GM10847 (cell line): Measurements from ENCODE around the gene LGR6.

Experiments used
- POLR2A ChIP-seq: IDR thresholded peaks from 2 replicates; pipeline ENCODE4 v1.6.1; 2011; ENCODE audit not compliant: insufficient read length; ENCODE audit errors: extremely low read depth

The LGR6 gene

DNA sequence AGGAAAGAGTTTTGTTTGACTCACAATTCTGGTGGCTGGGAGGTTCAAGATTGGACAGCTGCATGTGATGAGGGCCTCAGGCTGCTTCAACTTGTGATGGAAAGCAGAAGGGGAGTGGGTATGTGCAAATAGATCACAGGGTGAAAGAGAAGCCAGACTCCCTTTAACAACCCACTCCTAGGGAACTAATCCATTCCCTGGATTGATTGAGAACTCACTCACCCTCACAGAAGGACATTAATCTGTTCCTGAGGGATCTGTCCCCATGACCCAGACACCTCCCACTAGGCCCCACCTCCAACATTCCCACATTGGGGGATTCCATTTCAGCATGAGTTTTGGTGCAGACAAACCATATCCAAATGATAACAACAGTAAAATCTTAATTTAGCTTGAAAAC, 122.6 kb downstream of the LGR6 start:
- TF ChIP-seq POLR2A, result no peak

DNA sequence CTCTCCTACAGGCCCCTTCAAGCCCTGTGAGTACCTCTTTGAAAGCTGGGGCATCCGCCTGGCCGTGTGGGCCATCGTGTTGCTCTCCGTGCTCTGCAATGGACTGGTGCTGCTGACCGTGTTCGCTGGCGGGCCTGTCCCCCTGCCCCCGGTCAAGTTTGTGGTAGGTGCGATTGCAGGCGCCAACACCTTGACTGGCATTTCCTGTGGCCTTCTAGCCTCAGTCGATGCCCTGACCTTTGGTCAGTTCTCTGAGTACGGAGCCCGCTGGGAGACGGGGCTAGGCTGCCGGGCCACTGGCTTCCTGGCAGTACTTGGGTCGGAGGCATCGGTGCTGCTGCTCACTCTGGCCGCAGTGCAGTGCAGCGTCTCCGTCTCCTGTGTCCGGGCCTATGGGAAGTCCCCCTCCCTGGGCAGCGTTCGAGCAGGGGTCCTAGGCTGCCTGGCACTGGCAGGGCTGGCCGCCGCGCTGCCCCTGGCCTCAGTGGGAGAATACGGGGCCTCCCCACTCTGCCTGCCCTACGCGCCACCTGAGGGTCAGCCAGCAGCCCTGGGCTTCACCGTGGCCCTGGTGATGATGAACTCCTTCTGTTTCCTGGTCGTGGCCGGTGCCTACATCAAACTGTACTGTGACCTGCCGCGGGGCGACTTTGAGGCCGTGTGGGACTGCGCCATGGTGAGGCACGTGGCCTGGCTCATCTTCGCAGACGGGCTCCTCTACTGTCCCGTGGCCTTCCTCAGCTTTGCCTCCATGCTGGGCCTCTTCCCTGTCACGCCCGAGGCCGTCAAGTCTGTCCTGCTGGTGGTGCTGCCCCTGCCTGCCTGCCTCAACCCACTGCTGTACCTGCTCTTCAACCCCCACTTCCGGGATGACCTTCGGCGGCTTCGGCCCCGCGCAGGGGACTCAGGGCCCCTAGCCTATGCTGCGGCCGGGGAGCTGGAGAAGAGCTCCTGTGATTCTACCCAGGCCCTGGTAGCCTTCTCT, 124.6 kb downstream of the LGR6 start:
- TF ChIP-seq POLR2A, result no peak

GRCh38 chr1:202319381-202320080, 125.9 kb downstream of the LGR6 start:
- TF ChIP-seq POLR2A, result no peak

- no peak for TF ChIP-seq POLR2A
Observed at GRCh38 chr1:202320081-202320405, 126.4 kb downstream of the LGR6 start.

GRCh38 chr1:202323731-202324130, 130.1 kb downstream of the LGR6 start:
- TF ChIP-seq POLR2A, result no peak

GRCh38 chr1:202324646-202325045, 131.0 kb downstream of the LGR6 start:
- no peak for TF ChIP-seq POLR2A

DNA sequence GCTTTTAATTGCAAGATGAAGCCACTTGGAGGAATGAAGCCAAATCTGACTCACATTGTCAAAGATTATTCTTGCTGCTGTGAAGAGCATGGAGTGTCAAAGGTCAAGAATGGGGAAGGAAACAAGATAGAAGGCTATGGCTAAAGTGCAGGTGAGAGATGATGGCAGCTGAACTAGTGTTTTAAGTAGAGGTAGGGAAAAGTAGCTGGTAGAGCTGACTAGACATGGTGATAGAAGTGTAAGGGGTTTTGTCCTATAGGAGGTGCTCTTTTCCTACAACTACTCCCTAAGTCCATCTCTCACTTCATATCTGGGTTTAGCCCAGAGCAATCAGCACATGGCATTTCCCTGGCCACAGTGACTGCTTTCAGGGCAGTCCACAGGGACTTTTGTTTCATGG, 136.3 kb downstream of the LGR6 start:
- TF ChIP-seq POLR2A, result no peak

DNA sequence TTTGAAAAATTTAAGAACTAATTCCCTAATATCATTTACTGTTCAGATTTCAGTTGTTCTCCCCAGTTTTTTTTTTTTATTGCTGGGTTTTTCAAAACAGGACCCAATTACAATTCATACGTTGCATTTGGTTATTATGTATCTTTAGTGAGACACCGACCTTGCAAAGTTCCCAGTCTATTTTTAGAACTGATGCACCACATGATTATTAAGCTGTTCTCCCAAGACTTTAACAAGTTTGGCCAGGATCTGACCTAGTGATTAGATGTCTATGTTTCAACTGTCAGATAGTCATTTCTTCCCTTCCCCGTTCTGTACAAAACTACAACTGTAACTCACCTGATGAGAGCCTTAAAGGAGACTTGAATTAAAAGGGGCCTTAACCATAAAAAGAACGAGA, 140.3 kb downstream of the LGR6 start:
- no peak for TF ChIP-seq POLR2A

DNA sequence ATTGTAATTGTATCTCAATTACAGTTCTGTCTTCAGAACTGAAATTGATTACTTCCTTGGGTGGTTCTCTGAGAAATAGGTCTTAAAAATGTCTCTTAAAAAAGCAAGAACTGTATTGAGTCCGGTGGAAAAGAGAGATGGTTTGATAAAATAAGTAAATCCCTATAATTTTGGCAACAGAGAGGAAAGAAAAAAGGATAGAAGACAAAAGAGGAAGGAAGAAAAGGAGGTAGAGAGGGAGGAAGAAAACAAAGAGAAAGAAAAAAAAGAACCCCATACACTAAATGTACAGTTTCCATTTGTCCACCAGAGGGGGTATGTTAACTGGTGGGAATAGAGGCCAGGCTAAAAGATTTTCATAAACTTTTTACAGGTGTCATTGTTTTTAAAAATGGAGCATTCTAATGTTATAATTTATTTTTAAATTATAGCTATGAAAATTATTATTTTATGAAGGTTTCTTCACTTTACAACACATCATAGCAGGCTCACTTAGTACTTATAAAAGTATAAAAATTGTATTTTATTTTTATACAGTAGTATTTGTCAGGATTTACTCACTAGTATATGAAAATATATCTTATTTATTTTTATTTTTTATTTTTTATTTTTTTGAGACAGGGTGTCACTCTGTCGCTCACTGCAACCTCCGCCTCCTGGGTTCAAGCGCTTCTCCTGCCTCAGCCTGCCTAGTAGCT, 150.2 kb downstream of the LGR6 start:
- no peak for TF ChIP-seq POLR2A

DNA sequence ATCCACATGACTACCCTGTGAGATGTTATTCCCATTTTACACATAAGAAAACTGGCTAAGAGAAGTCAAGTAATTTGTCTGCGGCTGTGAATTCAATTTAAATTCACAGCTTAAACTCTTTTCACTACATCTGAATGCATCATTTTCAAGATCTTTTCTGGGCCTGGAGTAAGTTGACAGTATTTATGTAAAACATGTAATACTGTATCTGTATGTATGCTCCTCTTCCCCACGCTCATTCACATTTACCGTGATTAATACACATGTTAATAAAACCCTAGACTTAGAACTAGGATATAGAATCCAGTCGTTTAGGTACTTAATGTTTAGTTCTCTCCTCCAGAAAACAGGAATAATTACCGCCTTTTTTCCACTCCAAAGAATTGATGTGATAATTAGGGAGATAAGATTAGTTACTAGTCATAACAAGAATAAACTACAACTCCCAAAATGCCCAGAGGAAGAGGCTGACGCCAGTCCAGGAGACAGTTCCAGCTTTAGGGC, 154.5 kb downstream of the LGR6 start:
- no peak for TF ChIP-seq POLR2A

DNA sequence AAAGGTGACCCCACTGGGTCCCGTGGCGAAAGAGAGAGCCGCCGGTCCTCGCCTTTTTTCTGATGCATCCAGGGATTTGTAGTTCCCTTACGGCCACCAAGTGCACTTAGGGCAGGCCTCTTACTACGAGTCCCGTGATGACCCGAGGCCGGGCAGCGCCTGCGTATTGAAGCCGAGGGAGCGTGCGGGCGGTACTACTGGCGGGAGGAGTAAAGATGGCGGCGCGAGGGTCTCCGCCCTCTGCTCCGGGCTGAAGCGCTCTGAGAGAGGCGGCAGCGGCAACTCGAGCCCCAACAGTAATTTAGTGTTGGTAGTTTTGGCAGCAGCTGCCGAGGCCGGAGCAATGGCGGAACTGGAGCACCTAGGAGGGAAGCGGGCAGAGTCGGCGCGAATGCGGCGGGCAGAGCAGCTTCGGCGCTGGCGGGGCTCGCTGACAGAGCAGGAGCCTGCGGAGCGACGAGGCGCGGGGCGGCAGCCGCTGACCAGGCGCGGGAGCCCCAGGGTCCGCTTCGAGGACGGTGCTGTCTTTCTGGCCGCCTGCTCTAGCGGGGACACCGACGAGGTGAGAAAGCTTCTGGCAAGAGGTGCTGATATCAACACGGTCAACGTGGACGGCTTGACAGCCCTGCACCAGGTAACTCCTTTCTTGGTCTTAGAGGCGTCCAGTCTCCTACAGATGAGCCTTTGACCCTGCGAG, 155.1 kb downstream of the LGR6 start, which contains the start of gene PPP1R12B:
Gene PPP1R12B (plus strand): TSS at position 191 of the 697 bp plus-strand sequence. CDS start 153 bp downstream, at position 344.
- peak; percentile 71 for TF ChIP-seq POLR2A

GRCh38 chr1:202349206-202349928, 155.8 kb downstream of the LGR6 start:
- no peak for TF ChIP-seq POLR2A

GRCh38 chr1:202351725-202352124, 158.1 kb downstream of the LGR6 start:
- TF ChIP-seq POLR2A, result no peak

- TF ChIP-seq POLR2A, result no peak
Observed at GRCh38 chr1:202355944-202356553, 162.4 kb downstream of the LGR6 start.
